ENCODE data around the gene CD207. TPM values are rescaled to one million over a fixed set of nuclear protein-coding genes. Genes with fewer than 3 reads are reported as not detected.
A peak's percentile ranks its signal among the peaks of the same experiment; 100 is the strongest.
"Not testable (repeated sequence)": the region's sequence is repeated elsewhere in the genome, so short reads cannot be mapped to it uniquely, and the experiment has no call there.

CD207 gene
- total RNA-seq (2013) = 0.06 TPM
- polyA plus RNA-seq = under 1 TPM in 1 of 3 donors, not detected in 2; 0.05 TPM
- polyA minus RNA-seq = 0.16 TPM in 1 of 2 replicates, not detected in the other
- total RNA-seq = 0 to 0.81 (median 0.17) reads per million in 11 experiments

DNA sequence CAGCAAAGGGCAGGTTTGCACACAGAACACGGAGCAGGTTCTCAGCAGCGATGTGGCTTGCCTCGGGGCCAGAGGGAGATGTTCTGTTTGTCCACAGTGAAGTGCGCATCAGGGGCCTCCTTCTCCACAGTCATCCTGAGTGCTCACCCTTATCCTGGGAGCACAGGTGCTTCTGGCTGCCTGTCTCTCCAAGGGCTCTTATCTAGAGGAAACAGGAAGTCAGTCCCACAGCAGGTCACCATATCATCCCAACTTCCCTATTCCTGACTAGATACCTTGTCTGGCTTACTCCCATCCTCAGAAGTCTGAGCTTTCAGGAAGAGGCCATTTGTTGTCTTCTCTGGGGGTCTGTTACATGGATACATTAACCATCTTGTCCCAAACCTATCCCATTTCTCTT lies at the start of gene CD207:
Gene CD207, minus strand, starts transcription at position 174 of the 400 bp plus-strand sequence. Its CDS starts 40 bp downstream, at position 134.
- H3K9ac ChIP-seq (ENCODE audit: insufficient read depth, low read length, poor library complexity, severe bottlenecking) = no peak within 1 kb of the TSS
- Mint-ChIP-seq H3K36me3 (no peaks in the 10 kb centered on the region), H3K27me3 (ENCODE audit: low read depth in 3 of 3) (peaks cover 4 to 17% (median 9%) of the 10 kb centered on the region in 3 donors), H3K4me3 (no peak within 1 kb of the TSS), H3K27ac (peak within 1 kb of the TSS in 1 of 7 donors; percentile 21), H3K9me3 (peaks cover 0 to 3% (median 2%) of the 10 kb centered on the region in 7 donors), H3K4me1 (peaks cover 32% of the 10 kb centered on the region)
- H3K27ac ChIP-seq (ENCODE audit: low read depth in 1 of 2, low read length in 2 of 2) = peak within 1 kb of the TSS in 1 of 2 donors; percentile 9
- no peak within 1 kb of the TSS for H3K4me2 ChIP-seq (replicated peaks; ENCODE audit: extremely low read depth, low read length, poor library complexity, severe bottlenecking)
- DNase-seq = peak in 2 of 3 donors; percentile 40 to 45
- intact Hi-C loops (cut with micrococcal nuclease) = no loop called here
- no peaks in the 10 kb centered on the region for H3K79me2 ChIP-seq (ENCODE audit: insufficient read depth, low read length)
- H2AFZ ChIP-seq (ENCODE audit: insufficient read depth, low read depth, low read length, poor library complexity, severe bottlenecking) = peak within 1 kb of the TSS; percentile 10
- peaks cover 30 to 72% of the 10 kb centered on the region in 2 donors for H3K4me1 ChIP-seq (ENCODE audit: control insufficient read depth in 1 of 2, insufficient read depth in 2 of 2, low read length in 2 of 2)
- 82% methylated on average over 4 of the region's 4 CpGs for WGBS (ENCODE audit: insufficient coverage)
- no peak for TF ChIP-seq CTCF (IDR thresholded peaks at IDR 0.05)
- no peaks in the 10 kb centered on the region for H3K36me3 ChIP-seq (replicated peaks in 1 of 2; ENCODE audit: control insufficient read depth in 1 of 2, insufficient read depth in 2 of 2, low read length in 2 of 2)
- H4K20me1 ChIP-seq (ENCODE audit: insufficient read depth, low read length) = no peaks in the 10 kb centered on the region
- peaks cover 0 to 2% of the 10 kb centered on the region in 2 donors for H3K27me3 ChIP-seq (ENCODE audit: control insufficient read depth in 2 of 2, insufficient read depth in 2 of 2, low read length in 2 of 2)
- no peak within 1 kb of the TSS for H3K4me3 ChIP-seq (replicated peaks in 1 of 3; ENCODE audit: low read depth in 2 of 3, low read length in 3 of 3)
- no peaks in the 10 kb centered on the region for H3K9me3 ChIP-seq (replicated peaks in 1 of 2; ENCODE audit: control insufficient read depth in 1 of 2, insufficient read depth in 1 of 2, low read length in 2 of 2)

DNA sequence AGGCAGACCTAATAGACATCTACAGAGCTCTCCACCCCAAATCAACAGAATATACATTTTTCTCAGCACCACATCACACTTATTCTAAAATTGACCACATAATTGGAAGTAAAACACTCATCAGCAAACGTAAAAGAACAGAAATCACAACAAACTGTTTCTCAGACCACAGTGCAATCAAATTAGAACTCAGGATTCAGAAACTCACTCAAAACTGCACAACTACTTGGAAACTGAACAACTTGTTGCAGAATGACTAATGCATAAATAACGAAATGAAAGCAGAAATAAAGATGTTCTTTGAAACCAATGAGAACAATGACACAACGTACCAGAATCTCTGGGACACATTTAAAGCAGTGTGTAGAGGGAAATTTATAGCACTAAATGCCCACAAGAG lies 42.9 kb upstream of the CD207 start:
- H3K4me3 Mint-ChIP-seq = peak overlapping the region in 1 of 2 donors; percentile 59
- intact Hi-C loops (cut with micrococcal nuclease); H3K36me3 Mint-ChIP-seq; H4K20me1 ChIP-seq (ENCODE audit: insufficient read depth, low read length); H3K4me1 ChIP-seq (ENCODE audit: control insufficient read depth in 1 of 2, insufficient read depth in 2 of 2, low read length in 2 of 2); H3K36me3 ChIP-seq (replicated peaks in 1 of 2; ENCODE audit: control insufficient read depth in 1 of 2, insufficient read depth in 2 of 2, low read length in 2 of 2); H3K4me2 ChIP-seq (replicated peaks; ENCODE audit: extremely low read depth, low read length, poor library complexity, severe bottlenecking); H2AFZ ChIP-seq (ENCODE audit: insufficient read depth, low read depth, low read length, poor library complexity, severe bottlenecking); H3K27ac Mint-ChIP-seq; H3K27ac ChIP-seq (ENCODE audit: low read depth in 1 of 2, low read length in 2 of 2); H3K9me3 ChIP-seq (replicated peaks in 1 of 2; ENCODE audit: control insufficient read depth in 1 of 2, insufficient read depth in 1 of 2, low read length in 2 of 2); H3K4me1 Mint-ChIP-seq; H3K4me3 ChIP-seq (replicated peaks in 1 of 3; ENCODE audit: low read depth in 2 of 3, low read length in 3 of 3); H3K9ac ChIP-seq (ENCODE audit: insufficient read depth, low read length, poor library complexity, severe bottlenecking); H3K79me2 ChIP-seq (ENCODE audit: insufficient read depth, low read length); DNase-seq: not testable (repeated sequence)
- WGBS (ENCODE audit: insufficient coverage) = 100% methylated on average over 1 of the region's 3 CpGs
- peaks cover 70 to 92% (median 85%) of the 10 kb centered on the region in 3 donors for H3K27me3 Mint-ChIP-seq (ENCODE audit: low read depth in 3 of 3)
- H3K27me3 ChIP-seq (ENCODE audit: control insufficient read depth in 2 of 2, insufficient read depth in 2 of 2, low read length in 2 of 2) = peaks cover 49 to 66% of the 10 kb centered on the region in 2 donors
- H3K9me3 Mint-ChIP-seq = peaks cover 4 to 23% (median 9%) of the 10 kb centered on the region in 7 donors

- H3K9me3 Mint-ChIP-seq = peaks cover 1 to 20% (median 5%) of the 10 kb centered on the region in 7 donors
- peaks cover 70 to 92% (median 87%) of the 10 kb centered on the region in 3 donors for H3K27me3 Mint-ChIP-seq (ENCODE audit: low read depth in 3 of 3)
- H3K4me1 ChIP-seq (ENCODE audit: control insufficient read depth in 1 of 2, insufficient read depth in 2 of 2, low read length in 2 of 2); DNase-seq; H3K79me2 ChIP-seq (ENCODE audit: insufficient read depth, low read length); H4K20me1 ChIP-seq (ENCODE audit: insufficient read depth, low read length); H3K9me3 ChIP-seq (replicated peaks in 1 of 2; ENCODE audit: control insufficient read depth in 1 of 2, insufficient read depth in 1 of 2, low read length in 2 of 2); H3K36me3 Mint-ChIP-seq; H3K4me2 ChIP-seq (replicated peaks; ENCODE audit: extremely low read depth, low read length, poor library complexity, severe bottlenecking); intact Hi-C loops (cut with micrococcal nuclease); H3K4me1 Mint-ChIP-seq; H3K27ac ChIP-seq (ENCODE audit: low read depth in 1 of 2, low read length in 2 of 2); H3K4me3 ChIP-seq (replicated peaks in 1 of 3; ENCODE audit: low read depth in 2 of 3, low read length in 3 of 3); H2AFZ ChIP-seq (ENCODE audit: insufficient read depth, low read depth, low read length, poor library complexity, severe bottlenecking); H3K9ac ChIP-seq (ENCODE audit: insufficient read depth, low read length, poor library complexity, severe bottlenecking); H3K36me3 ChIP-seq (replicated peaks in 1 of 2; ENCODE audit: control insufficient read depth in 1 of 2, insufficient read depth in 2 of 2, low read length in 2 of 2): not testable (repeated sequence)
- peaks cover 34 to 66% of the 10 kb centered on the region in 2 donors for H3K27me3 ChIP-seq (ENCODE audit: control insufficient read depth in 2 of 2, insufficient read depth in 2 of 2, low read length in 2 of 2)
- H3K27ac Mint-ChIP-seq = peak overlapping the region in 1 of 7 donors; percentile 26
- peak overlapping the region in 1 of 2 donors; percentile 68 for H3K4me3 Mint-ChIP-seq
- 88% methylated on average over 9 of the region's 9 CpGs for whole genome bisulfite sequencing (ENCODE audit: insufficient coverage)
These were observed 40.5 kb upstream of the CD207 start for GRCh38 chr2:70876138-70876537.
